PC-3 (cell line): ENCODE measurements around the gene AQP2.

ENCODE experiments used
- EZH2 ChIP-seq: fragments of 300-600 bp; sonication (generic); IDR thresholded peaks from one replicate; pipeline ENCODE4 v1.6.1; 2017; ENCODE audit warnings: antibody characterized with exemption, mild to moderate bottlenecking, low read length; ENCODE audit not compliant: unreplicated experiment
- EZH2phosphoT487 ChIP-seq: fragments of 300-600 bp; sonication (generic); IDR thresholded peaks from 2 replicates; pipeline ENCODE4 v1.6.1; 2018; ENCODE audit warnings: mild to moderate bottlenecking, antibody characterized with exemption, low read length, borderline replicate concordance
- TF ChIP-seq, protein P1 (sequence below): fragments of 300-600 bp; sonication (generic); conservative IDR thresholded peaks from 2 replicates; pipeline ENCODE4 v1.5.1; 2017; ENCODE audit warnings: antibody characterized with exemption, low read depth, mild to moderate bottlenecking, low read length

DNA sequence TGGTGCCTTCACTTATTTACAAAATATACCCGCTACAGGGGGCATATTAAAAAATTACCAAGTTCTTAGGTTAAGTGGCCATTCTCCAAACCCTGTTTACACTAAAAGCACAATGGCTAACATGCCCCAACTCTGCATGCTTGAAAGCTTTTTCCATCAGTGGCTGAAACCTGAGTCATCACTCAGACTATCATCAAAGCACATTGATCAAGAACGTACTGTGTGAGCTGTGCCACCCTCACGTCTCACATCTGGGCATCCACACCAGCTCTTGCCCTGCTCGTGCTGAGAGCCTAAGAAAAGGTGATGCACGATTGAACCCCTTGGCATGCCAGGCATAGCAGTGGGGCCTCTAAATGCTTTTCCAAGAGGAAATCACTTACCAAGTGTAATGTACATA is 35.4 kb downstream of the AQP2 start:
- TF ChIP-seq, protein P1, sequence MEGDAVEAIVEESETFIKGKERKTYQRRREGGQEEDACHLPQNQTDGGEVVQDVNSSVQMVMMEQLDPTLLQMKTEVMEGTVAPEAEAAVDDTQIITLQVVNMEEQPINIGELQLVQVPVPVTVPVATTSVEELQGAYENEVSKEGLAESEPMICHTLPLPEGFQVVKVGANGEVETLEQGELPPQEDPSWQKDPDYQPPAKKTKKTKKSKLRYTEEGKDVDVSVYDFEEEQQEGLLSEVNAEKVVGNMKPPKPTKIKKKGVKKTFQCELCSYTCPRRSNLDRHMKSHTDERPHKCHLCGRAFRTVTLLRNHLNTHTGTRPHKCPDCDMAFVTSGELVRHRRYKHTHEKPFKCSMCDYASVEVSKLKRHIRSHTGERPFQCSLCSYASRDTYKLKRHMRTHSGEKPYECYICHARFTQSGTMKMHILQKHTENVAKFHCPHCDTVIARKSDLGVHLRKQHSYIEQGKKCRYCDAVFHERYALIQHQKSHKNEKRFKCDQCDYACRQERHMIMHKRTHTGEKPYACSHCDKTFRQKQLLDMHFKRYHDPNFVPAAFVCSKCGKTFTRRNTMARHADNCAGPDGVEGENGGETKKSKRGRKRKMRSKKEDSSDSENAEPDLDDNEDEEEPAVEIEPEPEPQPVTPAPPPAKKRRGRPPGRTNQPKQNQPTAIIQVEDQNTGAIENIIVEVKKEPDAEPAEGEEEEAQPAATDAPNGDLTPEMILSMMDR: no peak
- TF ChIP-seq EZH2: no peak
- no peak for TF ChIP-seq EZH2phosphoT487
